Vagina (tissue), 2 donors: ENCODE data around the gene CDK6.

Experiments
- POLR2A ChIP-seq, 2 donors: fragments of 450-650 bp; IDR thresholded peaks; one replicate each; pipeline ENCODE4 v1.6.1; 2017; ENCODE audit warnings: antibody characterized with exemption in 2 of 2, mild to moderate bottlenecking in 2 of 2, moderate library complexity in 2 of 2
- TF ChIP-seq, protein P1 (sequence below), 3 experiments: fragments of 450-650 bp in 2 of 3; fragments of 200-600 bp in 1 of 3; sonication (generic) in 1 of 3; IDR thresholded peaks; one replicate each; pipeline ENCODE4 v1.5.1; 2017 to 2019; ENCODE audit warnings: antibody characterized with exemption in 3 of 3, mild to moderate bottlenecking in 2 of 3, moderate library complexity in 2 of 3

DNA sequence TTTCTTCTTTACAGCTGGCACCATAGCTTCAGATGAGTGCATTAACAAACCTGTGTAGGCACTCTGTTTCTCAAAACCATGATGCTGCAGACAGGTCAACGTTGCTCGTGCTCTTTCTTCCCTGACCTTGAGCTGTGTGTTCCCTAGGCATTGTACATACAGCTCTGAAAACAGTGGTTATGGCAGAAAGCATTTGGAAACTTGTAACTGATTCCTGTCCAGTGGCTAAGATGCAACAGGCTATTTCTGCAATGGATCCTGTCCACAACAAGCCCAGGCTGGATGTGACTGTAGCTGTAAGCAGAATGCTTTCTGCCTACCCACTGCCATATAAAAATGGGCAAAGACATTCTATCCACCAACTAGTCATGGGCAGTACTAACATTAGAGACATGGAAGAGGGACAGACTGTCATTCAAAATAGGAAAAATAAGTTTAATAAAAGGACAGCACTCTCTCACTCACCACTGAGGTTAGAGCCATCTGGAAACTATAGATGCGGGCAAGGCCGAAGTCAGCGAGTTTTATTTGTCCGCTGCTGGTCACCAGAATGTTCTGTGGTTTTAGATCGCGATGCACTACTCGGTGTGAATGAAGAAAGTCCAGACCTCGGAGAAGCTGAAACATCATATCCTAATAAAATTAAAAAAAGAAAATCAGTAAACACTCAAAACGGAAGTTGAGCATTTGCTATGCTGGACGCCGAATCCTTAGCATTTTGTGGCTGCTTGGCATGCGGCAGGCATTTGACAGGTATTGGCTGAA lies 111.0 kb downstream of the CDK6 start:
- TF ChIP-seq, protein P1, sequence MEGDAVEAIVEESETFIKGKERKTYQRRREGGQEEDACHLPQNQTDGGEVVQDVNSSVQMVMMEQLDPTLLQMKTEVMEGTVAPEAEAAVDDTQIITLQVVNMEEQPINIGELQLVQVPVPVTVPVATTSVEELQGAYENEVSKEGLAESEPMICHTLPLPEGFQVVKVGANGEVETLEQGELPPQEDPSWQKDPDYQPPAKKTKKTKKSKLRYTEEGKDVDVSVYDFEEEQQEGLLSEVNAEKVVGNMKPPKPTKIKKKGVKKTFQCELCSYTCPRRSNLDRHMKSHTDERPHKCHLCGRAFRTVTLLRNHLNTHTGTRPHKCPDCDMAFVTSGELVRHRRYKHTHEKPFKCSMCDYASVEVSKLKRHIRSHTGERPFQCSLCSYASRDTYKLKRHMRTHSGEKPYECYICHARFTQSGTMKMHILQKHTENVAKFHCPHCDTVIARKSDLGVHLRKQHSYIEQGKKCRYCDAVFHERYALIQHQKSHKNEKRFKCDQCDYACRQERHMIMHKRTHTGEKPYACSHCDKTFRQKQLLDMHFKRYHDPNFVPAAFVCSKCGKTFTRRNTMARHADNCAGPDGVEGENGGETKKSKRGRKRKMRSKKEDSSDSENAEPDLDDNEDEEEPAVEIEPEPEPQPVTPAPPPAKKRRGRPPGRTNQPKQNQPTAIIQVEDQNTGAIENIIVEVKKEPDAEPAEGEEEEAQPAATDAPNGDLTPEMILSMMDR (IDR thresholded peaks at IDR 0.05) = no peak
- no peak for TF ChIP-seq POLR2A (IDR thresholded peaks at IDR 0.05)
